WI38 (cell line): Measurements from ENCODE around the gene FTO.
"Not testable (repeated sequence)": the region's sequence is repeated elsewhere in the genome, so short reads cannot be mapped to it uniquely, and the experiment has no call there.

Experiments used
- H3K4me3 ChIP-seq: 2 replicates; pipeline ENCODE4 v1.5.1; 2011; ENCODE audit warnings: low read depth, mild to moderate bottlenecking, control low read depth, low read length
- TF ChIP-seq, protein P1 (sequence below): IDR thresholded peaks from 2 replicates; pipeline ENCODE4 v1.5.1; 2012; ENCODE audit warnings: low read depth, mild to moderate bottlenecking, control low read depth, low read length

The FTO gene

DNA sequence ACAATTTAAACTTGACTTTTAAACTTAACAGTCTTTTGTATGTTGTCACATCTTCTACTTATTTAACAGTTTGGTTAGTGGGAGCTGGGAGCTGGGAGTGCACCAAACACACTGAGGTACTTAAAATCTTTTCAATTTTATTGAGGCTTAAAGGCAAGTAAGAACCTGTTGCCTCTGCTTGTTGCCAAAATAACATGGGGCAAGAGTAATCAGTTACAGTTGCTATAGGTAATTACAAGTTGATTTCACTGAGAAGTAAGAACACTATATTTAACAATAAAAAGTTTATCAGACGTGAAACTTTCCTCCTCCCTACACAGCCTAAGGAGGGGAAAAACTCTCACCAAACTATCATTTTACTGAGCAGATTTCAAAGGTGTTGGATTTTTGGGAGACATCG is 135.2 kb downstream of the FTO start:
- TF ChIP-seq, protein P1, sequence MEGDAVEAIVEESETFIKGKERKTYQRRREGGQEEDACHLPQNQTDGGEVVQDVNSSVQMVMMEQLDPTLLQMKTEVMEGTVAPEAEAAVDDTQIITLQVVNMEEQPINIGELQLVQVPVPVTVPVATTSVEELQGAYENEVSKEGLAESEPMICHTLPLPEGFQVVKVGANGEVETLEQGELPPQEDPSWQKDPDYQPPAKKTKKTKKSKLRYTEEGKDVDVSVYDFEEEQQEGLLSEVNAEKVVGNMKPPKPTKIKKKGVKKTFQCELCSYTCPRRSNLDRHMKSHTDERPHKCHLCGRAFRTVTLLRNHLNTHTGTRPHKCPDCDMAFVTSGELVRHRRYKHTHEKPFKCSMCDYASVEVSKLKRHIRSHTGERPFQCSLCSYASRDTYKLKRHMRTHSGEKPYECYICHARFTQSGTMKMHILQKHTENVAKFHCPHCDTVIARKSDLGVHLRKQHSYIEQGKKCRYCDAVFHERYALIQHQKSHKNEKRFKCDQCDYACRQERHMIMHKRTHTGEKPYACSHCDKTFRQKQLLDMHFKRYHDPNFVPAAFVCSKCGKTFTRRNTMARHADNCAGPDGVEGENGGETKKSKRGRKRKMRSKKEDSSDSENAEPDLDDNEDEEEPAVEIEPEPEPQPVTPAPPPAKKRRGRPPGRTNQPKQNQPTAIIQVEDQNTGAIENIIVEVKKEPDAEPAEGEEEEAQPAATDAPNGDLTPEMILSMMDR: no peak
- H3K4me3 ChIP-seq: no peak overlapping the region

DNA sequence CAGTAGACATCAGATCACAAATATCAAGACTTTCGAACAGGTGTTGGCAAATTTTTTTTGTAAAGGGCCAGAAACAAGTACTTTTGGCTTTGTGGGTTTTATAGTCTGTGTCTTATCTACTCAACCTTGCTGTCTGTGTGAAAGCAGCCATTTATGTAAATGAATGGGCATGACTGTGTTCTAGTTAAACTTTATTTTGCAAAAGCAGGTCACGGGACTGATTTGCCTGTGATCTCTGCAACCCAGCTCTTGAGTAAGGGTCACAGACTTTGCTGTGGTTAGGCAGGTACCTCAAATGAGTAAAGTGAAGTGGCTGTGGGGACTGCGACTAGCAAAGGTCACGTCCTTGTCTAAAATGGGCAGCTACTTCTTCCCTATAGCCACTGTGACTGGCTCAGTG is 136.5 kb downstream of the FTO start:
- TF ChIP-seq, protein P1: no peak

DNA sequence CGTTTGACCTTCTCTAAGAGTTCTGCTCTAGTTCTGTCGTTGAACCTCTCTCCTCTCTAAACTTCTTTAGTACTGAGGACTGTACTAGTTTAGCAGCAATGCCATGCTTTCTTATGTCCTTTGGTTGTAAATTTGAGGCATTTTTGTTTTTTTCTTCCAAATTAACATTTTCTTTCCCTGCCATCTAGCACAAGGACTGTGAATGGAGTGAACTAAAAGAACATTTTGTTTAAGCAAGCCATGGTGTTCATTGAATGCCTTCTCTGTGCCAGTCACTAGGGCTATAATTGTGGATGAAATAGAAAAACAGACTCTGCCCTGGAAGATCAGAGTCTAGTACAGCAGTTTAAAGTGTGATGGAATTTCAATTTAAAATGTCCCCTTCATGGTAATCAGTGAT is 137.9 kb downstream of the FTO start:
- TF ChIP-seq, protein P1: no peak

More for the DNA sequence above, 136.5 kb downstream of the FTO start:
- no peak overlapping the region for H3K4me3 ChIP-seq

DNA sequence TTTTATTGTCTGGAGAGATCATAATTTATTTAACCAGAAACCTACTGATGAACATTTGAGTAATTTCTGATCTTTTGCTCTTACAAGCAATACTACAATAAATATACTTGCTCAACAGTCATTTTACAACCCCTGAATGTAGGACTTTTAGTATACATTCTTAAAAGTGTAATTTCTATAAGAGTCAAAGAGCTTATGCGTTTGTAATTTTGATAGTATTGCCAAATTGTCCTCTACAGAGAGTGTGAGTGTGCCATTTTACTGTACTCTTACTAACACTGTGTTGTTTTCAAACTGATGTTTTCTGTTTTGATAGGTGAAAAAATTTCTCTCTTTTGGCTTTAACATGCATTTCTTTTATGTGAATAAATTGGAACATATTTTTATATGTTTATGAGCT is 139.1 kb downstream of the FTO start:
- TF ChIP-seq, protein P1: no peak
- no peak overlapping the region for H3K4me3 ChIP-seq

More for the DNA sequence above, 137.9 kb downstream of the FTO start:
- no peak overlapping the region for H3K4me3 ChIP-seq

DNA sequence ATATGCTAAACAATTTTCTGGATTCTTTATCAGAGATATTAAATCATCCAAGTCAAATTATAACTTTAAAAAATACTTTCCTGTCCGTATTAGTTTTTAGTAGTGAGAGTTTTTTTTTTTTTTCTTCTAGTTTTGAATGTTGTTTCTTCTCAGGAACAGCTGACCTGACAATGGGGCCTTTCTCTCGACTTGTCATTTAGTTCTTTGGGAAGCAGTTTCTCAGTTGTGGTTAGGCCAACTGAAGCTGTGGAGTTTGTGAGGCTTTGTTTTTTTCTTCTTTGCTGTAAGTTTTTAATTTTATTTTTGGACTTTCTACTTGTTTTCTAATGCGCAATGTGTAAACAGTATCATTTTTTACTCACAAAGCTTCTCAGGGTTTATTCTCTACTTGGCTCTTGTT is 140.8 kb downstream of the FTO start:
- no peak overlapping the region for H3K4me3 ChIP-seq
- TF ChIP-seq, protein P1: no peak

DNA sequence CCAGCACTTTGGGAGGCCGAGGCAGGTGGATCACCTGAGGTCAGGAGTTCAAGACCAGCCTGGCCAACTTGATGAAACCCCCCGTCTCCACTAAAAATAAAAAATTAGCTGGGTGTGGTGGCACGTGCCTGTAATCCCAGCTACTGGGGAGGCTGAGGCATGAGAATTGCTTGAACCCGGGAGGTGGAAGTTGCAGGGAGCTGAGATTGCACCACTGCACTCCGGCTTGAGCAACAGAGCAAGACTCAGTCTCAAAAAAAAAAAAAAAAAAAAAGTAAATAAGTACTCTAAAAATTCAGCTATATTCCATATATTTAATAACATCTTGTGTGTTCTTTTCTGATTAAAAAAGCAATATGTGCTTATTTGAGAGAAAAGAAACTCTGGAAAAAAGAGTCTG is 142.6 kb downstream of the FTO start:
- H3K4me3 ChIP-seq: not testable (repeated sequence)

DNA sequence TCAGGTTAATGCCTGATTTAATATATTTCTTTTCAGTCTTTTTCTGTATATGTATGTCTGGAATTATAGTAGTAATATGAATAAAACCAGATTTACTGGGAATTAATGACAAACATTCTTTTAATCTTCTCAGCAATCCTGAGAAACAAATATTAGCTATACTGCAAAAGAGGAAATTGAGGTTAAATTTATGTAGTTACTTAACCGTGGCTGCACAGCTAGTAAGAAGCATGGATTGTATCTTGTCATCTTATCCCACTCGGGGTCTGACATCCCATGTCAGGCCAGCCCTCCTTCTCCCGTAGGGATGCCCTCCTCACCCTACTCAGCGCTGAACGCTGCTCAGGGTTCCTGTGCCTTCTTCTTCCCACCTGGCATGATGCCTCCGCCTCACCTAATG is 143.0 kb downstream of the FTO start:
- no peak overlapping the region for H3K4me3 ChIP-seq
- TF ChIP-seq, protein P1: no peak

DNA sequence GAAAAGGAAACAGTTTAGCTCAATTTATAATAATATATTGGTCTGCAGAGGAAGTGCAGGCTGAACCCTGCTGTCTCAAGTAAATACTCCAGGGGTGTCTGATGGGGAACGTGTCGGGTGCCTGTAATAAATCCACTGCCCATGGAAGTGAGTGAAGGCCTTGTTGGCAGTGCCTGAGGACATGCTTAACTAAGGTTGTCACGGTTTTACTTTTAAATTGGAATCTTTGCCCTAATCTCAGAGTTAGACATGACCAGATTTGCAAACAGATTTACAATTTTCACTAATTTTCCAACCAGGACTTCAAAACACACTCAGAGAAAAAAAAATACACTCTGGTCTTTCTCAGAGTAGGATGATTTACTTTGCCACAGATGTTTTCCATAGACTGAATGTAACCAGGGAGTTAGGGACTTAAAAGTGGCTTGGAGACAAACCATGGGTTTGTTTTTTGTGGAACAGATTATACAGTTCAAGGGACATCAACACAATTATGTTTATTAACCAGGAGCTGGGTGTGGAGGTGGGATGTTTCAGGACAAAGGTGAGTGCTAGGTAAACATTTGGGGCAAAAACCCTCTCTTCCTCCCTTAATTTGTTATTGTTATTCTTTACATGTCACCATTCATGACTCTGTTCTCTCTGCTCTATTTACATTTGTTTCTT is 144.5 kb downstream of the FTO start:
- TF ChIP-seq, protein P1: no peak

More for the DNA sequence above, 144.5 kb downstream of the FTO start:
- no peak overlapping the region for H3K4me3 ChIP-seq
